NCI-H345 (cell line): ENCODE results near the gene DNASE2B.

ENCODE experiments used
- DNase-seq: peaks from one replicate; lab custom pipeline; 2025; lab: John Stamatoyannopoulos, UW

DNASE2B gene

GRCh38 chr1:84452436-84452835 is 54.2 kb downstream of the DNASE2B start:
- no peak for DNase-seq

GRCh38 chr1:84462118-84462517 is 63.8 kb downstream of the DNASE2B start:
- no peak for DNase-seq
